Measurements from ENCODE around the gene PVRIG.

The PVRIG gene

GRCh38 chr7:100198266-100198665 lies 21.5 kb upstream of the PVRIG start:
- no peak overlapping the region for H3K4me3 ChIP-seq (ENCODE audit: low read depth, low read length)
- no peak for DNase-seq (ENCODE audit: low read depth, low spot score)
- no peak for TF ChIP-seq CTCF (IDR thresholded peaks at IDR 0.05; ENCODE audit: insufficient read depth, low read length, missing control alignments)
- ChIA-PET CTCF (interaction anchor here (2.6 to 4.7 kb wide), 2 partner anchors 9 to 66 kb away, joined by 10 to 29 read pairs; no protein-coding TSS in a partner anchor), POLR2A (no interaction called here)

GRCh38 chr7:100200693-100201092 lies 19.1 kb upstream of the PVRIG start:
- no peak for DNase-seq (ENCODE audit: low read depth, low spot score)
- no peak for TF ChIP-seq CTCF (IDR thresholded peaks at IDR 0.05; ENCODE audit: insufficient read depth, low read length, missing control alignments)
- POLR2A ChIA-PET = no interaction called here
- CTCF ChIA-PET = interaction anchor here (1.5 to 4.7 kb wide), 2 partner anchors 11 to 68 kb away, joined by 4 to 29 read pairs; no protein-coding TSS in a partner anchor
- no peak overlapping the region for H3K4me3 ChIP-seq (ENCODE audit: low read depth, low read length)

- POLR2A ChIA-PET = no interaction called here
- no peak overlapping the region for H3K4me3 ChIP-seq (ENCODE audit: low read depth, low read length)
- CTCF ChIA-PET = interaction anchor here (0.9 to 1.5 kb wide), 3 partner anchors 14 to 74 kb away, joined by 3 to 5 read pairs (median 4); no protein-coding TSS in a partner anchor
- TF ChIP-seq CTCF (IDR thresholded peaks at IDR 0.05; ENCODE audit: insufficient read depth, low read length, missing control alignments) = no peak
- no peak for DNase-seq (ENCODE audit: low read depth, low spot score)
These were observed 15.3 kb upstream of the PVRIG start for GRCh38 chr7:100204454-100204853.

GRCh38 chr7:100208911-100209408 lies 10.8 kb upstream of the PVRIG start:
- no peak overlapping the region for H3K4me3 ChIP-seq (ENCODE audit: low read depth, low read length)
- ChIA-PET CTCF (interaction anchor here (1.5 to 17.7 kb wide), 3 partner anchors 9 to 76 kb away, joined by 10 to 298 read pairs (median 15); no protein-coding TSS in a partner anchor), POLR2A (no interaction called here)
- no peak for DNase-seq (ENCODE audit: low read depth, low spot score)
- TF ChIP-seq CTCF (IDR thresholded peaks at IDR 0.05; ENCODE audit: insufficient read depth, low read length, missing control alignments) = no peak

- TF ChIP-seq CTCF (IDR thresholded peaks at IDR 0.05; ENCODE audit: insufficient read depth, low read length, missing control alignments) = no peak
- POLR2A ChIA-PET = no interaction called here
- CTCF ChIA-PET = interaction anchor here (3.1 to 17.7 kb wide), 2 partner anchors 8 to 76 kb away, joined by 15 to 298 read pairs; no protein-coding TSS in a partner anchor
- H3K4me3 ChIP-seq (ENCODE audit: low read depth, low read length) = no peak overlapping the region
- DNase-seq (ENCODE audit: low read depth, low spot score) = no peak
These were observed 10.3 kb upstream of the PVRIG start for GRCh38 chr7:100209493-100209892.

GRCh38 chr7:100210805-100211204 lies 8.9 kb upstream of the PVRIG start:
- no peak overlapping the region for H3K4me3 ChIP-seq (ENCODE audit: low read depth, low read length)
- CTCF ChIA-PET = interaction anchor here (1.3 to 17.7 kb wide), 3 partner anchors 21 to 77 kb away, joined by 3 to 298 read pairs (median 4); no protein-coding TSS in a partner anchor
- TF ChIP-seq CTCF (IDR thresholded peaks at IDR 0.05; ENCODE audit: insufficient read depth, low read length, missing control alignments) = no peak
- DNase-seq (ENCODE audit: low read depth, low spot score) = no peak
- POLR2A ChIA-PET = no interaction called here

Data from AG04449 (cell line).